Liver (tissue), 10 donors: Measurements from ENCODE around the gene KIAA0753. TPM values are rescaled to one million over a fixed set of nuclear protein-coding genes. Genes with fewer than 3 reads are reported as not detected.

Experiments
- DNase-seq: peaks from one replicate; pipeline ENCODE4 v3.0.0-alpha.2; 2017; ENCODE audit warnings: low spot score
- H3K27ac ChIP-seq, 2 donors: one replicate each; pipeline ENCODE4 v1.7.0; 2013; ENCODE audit warnings: inconsistent platforms in 2 of 2, low read length in 2 of 2, control low read depth in 1 of 2, low read depth in 1 of 2, mild to moderate bottlenecking in 1 of 2
- H3K27me3 ChIP-seq, 4 donors: one replicate each; pipeline versions ENCODE4 v1.6.1 to v1.7.0; 2013; ENCODE audit warnings: low read length in 3 of 4, inconsistent platforms in 1 of 4, mild to moderate bottlenecking in 1 of 4, moderate library complexity in 1 of 4; ENCODE audit not compliant: control insufficient read depth in 4 of 4, insufficient read depth in 4 of 4
- H3K36me3 ChIP-seq, 4 donors: one replicate each; pipeline versions ENCODE4 v1.6.1 to v1.7.0; 2013; ENCODE audit warnings: low read length in 3 of 4, mild to moderate bottlenecking in 3 of 4, low read depth in 1 of 4, moderate library complexity in 1 of 4; ENCODE audit not compliant: control insufficient read depth in 4 of 4, insufficient read depth in 3 of 4
- H3K4me1 ChIP-seq, 4 donors: one replicate each; pipeline versions ENCODE4 v1.6.1 to v1.7.0; 2013; ENCODE audit warnings: low read length in 3 of 4, mild to moderate bottlenecking in 3 of 4, moderate library complexity in 1 of 4; ENCODE audit not compliant: control insufficient read depth in 4 of 4, insufficient read depth in 4 of 4
- H3K4me3 ChIP-seq, 3 donors: one replicate each; pipeline versions ENCODE4 v1.6.1 to v1.7.0; 2013; ENCODE audit warnings: low read length in 3 of 3, control low read depth in 1 of 3, low read depth in 1 of 3, mild to moderate bottlenecking in 1 of 3
- H3K9ac ChIP-seq, 2 donors: one replicate each; pipeline ENCODE4 v1.7.0; 2013; ENCODE audit warnings: low read length in 2 of 2, mild to moderate bottlenecking in 2 of 2, moderate library complexity in 2 of 2, control low read depth in 1 of 2, low read depth in 1 of 2
- H3K9me3 ChIP-seq, 4 donors: one replicate each; pipeline versions ENCODE4 v1.6.1 to v1.7.0; 2013; ENCODE audit warnings: low read length in 3 of 4; ENCODE audit not compliant: control insufficient read depth in 4 of 4
- EGR1 ChIP-seq, 2 donors: IDR thresholded peaks; 2 replicates each; pipeline ENCODE4 v1.6.1; 2016 to 2018; ENCODE audit warnings: antibody characterized with exemption in 2 of 2, low read depth in 2 of 2
- FOXA1 ChIP-seq: IDR thresholded peaks from 2 replicates; pipeline ENCODE4 v1.6.1; 2016; ENCODE audit warnings: antibody characterized with exemption
- FOXA2 ChIP-seq: IDR thresholded peaks from 2 replicates; pipeline ENCODE4 v1.6.1; 2016; ENCODE audit warnings: antibody characterized with exemption
- GABPA ChIP-seq, 2 donors: IDR thresholded peaks in 1 of 2; conservative IDR thresholded peaks in 1 of 2; 2 replicates each; pipeline ENCODE4 v1.6.1; 2016; ENCODE audit warnings: antibody characterized with exemption in 2 of 2, mild to moderate bottlenecking in 1 of 2, moderate library complexity in 1 of 2
- HNF4G ChIP-seq: IDR thresholded peaks from 2 replicates; pipeline ENCODE4 v1.6.1; 2016; ENCODE audit warnings: antibody characterized with exemption
- NR2F2 ChIP-seq: IDR thresholded peaks from 2 replicates; pipeline ENCODE4 v1.6.1; 2016; ENCODE audit warnings: antibody characterized with exemption
- RXRA ChIP-seq, 2 donors: IDR thresholded peaks; 2 replicates each; pipeline ENCODE4 v1.6.1; 2017 to 2018; ENCODE audit warnings: antibody characterized with exemption in 2 of 2, mild to moderate bottlenecking in 1 of 2
- SP1 ChIP-seq: IDR thresholded peaks from 2 replicates; pipeline ENCODE4 v1.6.1; 2018; ENCODE audit warnings: antibody characterized with exemption, mild to moderate bottlenecking
- TAF1 ChIP-seq: conservative IDR thresholded peaks from 2 replicates; pipeline ENCODE4 v1.6.1; 2016; ENCODE audit warnings: antibody characterized with exemption, mild to moderate bottlenecking
- YY1 ChIP-seq: IDR thresholded peaks from 2 replicates; pipeline ENCODE4 v1.6.1; 2016; ENCODE audit warnings: antibody characterized with exemption, mild to moderate bottlenecking
- WGBS: extraction: QIAGEN DNeasy Blood & Tissue Kit; methylation state at CpG from one replicate; pipeline ENCODE4 v1.1.7; 2013; 5-methylcytosine and 5-hydroxymethylcytosine counted together
- polyA plus RNA-seq, 2 donors: library from polyadenylated mRNA; stranded (reverse) in 1 of 2; unstranded in 1 of 2; fragments of 200-250 nt in 1 of 2; fragments of >200 nt in 1 of 2; fragmentation: Nextera tagmentation in 1 of 2; extraction: Ambion mirVana in 1 of 2; gene quantifications; one replicate each; pipeline versions ENCODE4 v1.2.1 to v1.2.3, GENCODE V29; 2013 to 2015
- small RNA-seq: library from RNA; depleted of rRNA; stranded (forward); fragments of <200 nt; gene quantifications from one replicate; pipeline ENCODE3, GENCODE V24; 2014
- total RNA-seq, 2 donors: library from RNA; depleted of rRNA; stranded (reverse); fragments of >200 nt; gene quantifications; one replicate each; pipeline ENCODE4 v1.2.3, GENCODE V29; 2014
- TF ChIP-seq, protein P1 (sequence below): IDR thresholded peaks from 2 replicates; pipeline ENCODE4 v1.6.1; 2016; ENCODE audit warnings: antibody characterized with exemption
- TF ChIP-seq, protein P2 (sequence below): IDR thresholded peaks from 2 replicates; pipeline ENCODE4 v1.6.1; 2016; ENCODE audit warnings: antibody characterized with exemption
- TF ChIP-seq, protein P3 (sequence below): IDR thresholded peaks from 2 replicates; pipeline ENCODE4 v1.6.1; 2016; ENCODE audit warnings: antibody characterized with exemption
- TF ChIP-seq, protein P4 (sequence below): fragments of 150-350 bp; IDR thresholded peaks from 2 replicates; pipeline ENCODE4 v1.5.1; 2017; ENCODE audit warnings: improper control_type of control experiment, low read depth, low read length; ENCODE audit not compliant: missing input control
- donor health status: healthy.
- donor health status: healthy.
- donor health status: healthy.
- donor health status: healthy.
- donor health status: healthy.

Gene KIAA0753
- total and polyA plus RNA-seq, 4 donors, result 2.0 to 5.9 (median 3.0) TPM

DNA sequence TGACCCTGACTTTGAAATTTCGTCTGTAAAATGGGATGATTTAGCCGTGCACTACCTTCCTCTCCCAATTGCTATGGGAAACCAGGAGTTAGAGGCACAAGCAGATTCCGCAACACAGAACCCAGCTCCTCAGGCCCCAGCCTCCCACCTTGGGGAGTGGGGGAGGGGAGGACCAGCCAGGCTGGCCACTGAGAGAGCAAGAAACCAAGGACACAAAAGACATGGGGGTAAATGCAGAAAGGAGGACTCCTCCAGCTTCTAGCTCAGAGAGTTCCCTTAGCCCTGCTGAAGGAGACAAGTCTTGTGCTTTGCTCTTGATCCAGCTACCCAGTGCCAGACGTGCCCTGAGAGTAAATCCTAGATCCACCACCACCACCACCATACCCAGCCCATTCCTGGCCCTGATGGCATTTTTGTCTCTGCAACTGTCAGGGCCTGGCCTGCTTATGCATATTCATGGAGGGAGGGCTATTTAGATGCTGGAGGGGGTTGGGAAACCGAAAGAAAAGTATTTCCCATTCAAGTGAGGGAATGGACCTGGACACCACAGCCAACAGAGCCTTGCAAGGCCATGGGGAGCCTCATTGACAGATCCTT lies 110.1 kb downstream of the KIAA0753 start:
- Histone ChIP-seq H3K4me1 (no peaks in the 10 kb centered on the region), H3K9ac (no peak overlapping the region), H3K27me3 (no peaks in the 10 kb centered on the region), H3K36me3 (no peaks in the 10 kb centered on the region), H3K4me3 (no peak overlapping the region), H3K9me3 (no peaks in the 10 kb centered on the region), H3K27ac (no peak overlapping the region)
- no peak for DNase-seq
- TF ChIP-seq FOXA1 (no peak), RXRA (IDR thresholded peaks at IDR 0.05) (no peak), GABPA (IDR thresholded peaks at IDR 0.05 in 1 of 2, conservative IDR thresholded peaks at IDR 0.05 in 1 of 2) (no peak), NR2F2 (no peak), HNF4G (no peak), EGR1 (IDR thresholded peaks at IDR 0.05; ENCODE audit: low read depth in 2 of 2) (no peak), SP1 (no peak)
- TF ChIP-seq, protein P1, sequence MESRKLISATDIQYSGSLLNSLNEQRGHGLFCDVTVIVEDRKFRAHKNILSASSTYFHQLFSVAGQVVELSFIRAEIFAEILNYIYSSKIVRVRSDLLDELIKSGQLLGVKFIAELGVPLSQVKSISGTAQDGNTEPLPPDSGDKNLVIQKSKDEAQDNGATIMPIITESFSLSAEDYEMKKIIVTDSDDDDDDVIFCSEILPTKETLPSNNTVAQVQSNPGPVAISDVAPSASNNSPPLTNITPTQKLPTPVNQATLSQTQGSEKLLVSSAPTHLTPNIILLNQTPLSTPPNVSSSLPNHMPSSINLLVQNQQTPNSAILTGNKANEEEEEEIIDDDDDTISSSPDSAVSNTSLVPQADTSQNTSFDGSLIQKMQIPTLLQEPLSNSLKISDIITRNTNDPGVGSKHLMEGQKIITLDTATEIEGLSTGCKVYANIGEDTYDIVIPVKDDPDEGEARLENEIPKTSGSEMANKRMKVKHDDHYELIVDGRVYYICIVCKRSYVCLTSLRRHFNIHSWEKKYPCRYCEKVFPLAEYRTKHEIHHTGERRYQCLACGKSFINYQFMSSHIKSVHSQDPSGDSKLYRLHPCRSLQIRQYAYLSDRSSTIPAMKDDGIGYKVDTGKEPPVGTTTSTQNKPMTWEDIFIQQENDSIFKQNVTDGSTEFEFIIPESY, result no peak
- TF ChIP-seq, protein P2, sequence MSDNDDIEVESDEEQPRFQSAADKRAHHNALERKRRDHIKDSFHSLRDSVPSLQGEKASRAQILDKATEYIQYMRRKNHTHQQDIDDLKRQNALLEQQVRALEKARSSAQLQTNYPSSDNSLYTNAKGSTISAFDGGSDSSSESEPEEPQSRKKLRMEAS, result no peak
- TF ChIP-seq, protein P3, sequence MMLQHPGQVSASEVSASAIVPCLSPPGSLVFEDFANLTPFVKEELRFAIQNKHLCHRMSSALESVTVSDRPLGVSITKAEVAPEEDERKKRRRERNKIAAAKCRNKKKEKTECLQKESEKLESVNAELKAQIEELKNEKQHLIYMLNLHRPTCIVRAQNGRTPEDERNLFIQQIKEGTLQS, result no peak
- 88% methylated on average over 5 of the region's 5 CpGs for WGBS

DNA sequence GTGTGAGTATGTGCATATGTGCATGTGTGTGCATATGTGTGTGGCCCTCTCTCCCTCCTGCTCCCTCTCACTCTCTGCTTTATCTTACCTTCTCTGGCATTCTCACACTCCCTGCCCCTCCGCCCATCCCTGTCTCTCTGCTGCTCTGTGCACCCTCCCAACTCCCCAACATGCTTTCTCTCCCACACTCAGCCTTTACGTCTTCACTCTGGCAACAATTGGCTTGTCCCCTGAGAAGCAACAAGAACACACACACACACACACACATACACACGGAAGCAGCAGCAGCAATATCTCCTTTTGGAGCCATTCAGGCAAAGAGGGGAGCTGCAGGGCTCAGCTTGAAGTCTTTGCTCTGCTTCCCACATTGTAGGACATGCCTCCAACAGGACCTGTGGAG lies 112.0 kb downstream of the KIAA0753 start:
- WGBS, result 81% methylated on average over 3 of the region's 3 CpGs

More for the DNA sequence above, 112.0 kb downstream of the KIAA0753 start:
- no peak for TF ChIP-seq EGR1 (IDR thresholded peaks at IDR 0.05; ENCODE audit: low read depth in 2 of 2)
- TF ChIP-seq, protein P3, result no peak
- no peak for TF ChIP-seq HNF4G
- TF ChIP-seq YY1, result no peak
- no peak for TF ChIP-seq FOXA1
- TF ChIP-seq FOXA2, result no peak
- TF ChIP-seq, protein P1, result no peak
- TF ChIP-seq, protein P4, sequence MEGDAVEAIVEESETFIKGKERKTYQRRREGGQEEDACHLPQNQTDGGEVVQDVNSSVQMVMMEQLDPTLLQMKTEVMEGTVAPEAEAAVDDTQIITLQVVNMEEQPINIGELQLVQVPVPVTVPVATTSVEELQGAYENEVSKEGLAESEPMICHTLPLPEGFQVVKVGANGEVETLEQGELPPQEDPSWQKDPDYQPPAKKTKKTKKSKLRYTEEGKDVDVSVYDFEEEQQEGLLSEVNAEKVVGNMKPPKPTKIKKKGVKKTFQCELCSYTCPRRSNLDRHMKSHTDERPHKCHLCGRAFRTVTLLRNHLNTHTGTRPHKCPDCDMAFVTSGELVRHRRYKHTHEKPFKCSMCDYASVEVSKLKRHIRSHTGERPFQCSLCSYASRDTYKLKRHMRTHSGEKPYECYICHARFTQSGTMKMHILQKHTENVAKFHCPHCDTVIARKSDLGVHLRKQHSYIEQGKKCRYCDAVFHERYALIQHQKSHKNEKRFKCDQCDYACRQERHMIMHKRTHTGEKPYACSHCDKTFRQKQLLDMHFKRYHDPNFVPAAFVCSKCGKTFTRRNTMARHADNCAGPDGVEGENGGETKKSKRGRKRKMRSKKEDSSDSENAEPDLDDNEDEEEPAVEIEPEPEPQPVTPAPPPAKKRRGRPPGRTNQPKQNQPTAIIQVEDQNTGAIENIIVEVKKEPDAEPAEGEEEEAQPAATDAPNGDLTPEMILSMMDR, result no peak
- TF ChIP-seq SP1, result no peak
- no peak for TF ChIP-seq RXRA (IDR thresholded peaks at IDR 0.05)
- TF ChIP-seq TAF1, result no peak
- TF ChIP-seq GABPA (IDR thresholded peaks at IDR 0.05 in 1 of 2, conservative IDR thresholded peaks at IDR 0.05 in 1 of 2), result no peak
- Histone ChIP-seq H3K4me3 (no peak overlapping the region), H3K27ac (no peak overlapping the region), H3K9ac (no peak overlapping the region), H3K9me3 (no peaks in the 10 kb centered on the region), H3K36me3 (no peaks in the 10 kb centered on the region), H3K4me1 (no peaks in the 10 kb centered on the region), H3K27me3 (no peaks in the 10 kb centered on the region)
- no peak for DNase-seq

Small RNA genes within 50 kb of the gene (small RNA-seq; reads per million reads assigned to genes)
- gene MIR4520-1 (not detected), gene RNA5SP435 (not detected)

Other genes with a start within 250 kb of the KIAA0753 start
- gene AIPL1, start 205.6 kb downstream of the KIAA0753 start, total RNA-seq, result not detected
- not detected for gene AIPL1, start 205.6 kb downstream of the KIAA0753 start, polyA plus RNA-seq
- 1 to 10 TPM in 1 of 2 donors, not detected in 1; 5.2 TPM for gene PIMREG, start 196.3 kb downstream of the KIAA0753 start, total RNA-seq
- gene PIMREG, start 196.3 kb downstream of the KIAA0753 start, polyA plus RNA-seq, result under 1 TPM; 0.10 to 0.75 TPM
- 1 to 10 TPM; 1.9 to 5.0 TPM for gene PITPNM3, start 84.2 kb downstream of the KIAA0753 start, total RNA-seq
- gene PITPNM3, start 84.2 kb downstream of the KIAA0753 start, polyA plus RNA-seq, result 1 to 10 TPM; 1.5 to 1.8 TPM
- 10 to 100 TPM; 32.9 to 58.4 TPM for gene TXNDC17, start 349 bp upstream of the KIAA0753 start, total RNA-seq
- gene TXNDC17, start 349 bp upstream of the KIAA0753 start, polyA plus RNA-seq, result 100 to 1,000 TPM; 141 to 329 TPM
- gene MED31, start 10.9 kb upstream of the KIAA0753 start, total RNA-seq, result 10 to 100 TPM in 1 of 2 donors, 1 to 10 TPM in 1; 6.9 to 10.4 TPM
- gene MED31, start 10.9 kb upstream of the KIAA0753 start, polyA plus RNA-seq, result 10 to 100 TPM in 1 of 2 donors, 1 to 10 TPM in 1; 7.0 to 29.8 TPM
- 1 to 10 TPM in 1 of 2 donors, under 1 TPM in 1; 0.56 to 2.2 TPM for gene C17orf100, start 11.1 kb upstream of the KIAA0753 start, total RNA-seq
- 10 to 100 TPM in 1 of 2 donors, 1 to 10 TPM in 1; 3.3 to 33.2 TPM for gene C17orf100, start 11.1 kb upstream of the KIAA0753 start, polyA plus RNA-seq
- 100 to 1,000 TPM in 1 of 2 donors, 10 to 100 TPM in 1; 88.4 to 399 TPM for gene SLC13A5, start 72.7 kb upstream of the KIAA0753 start, total RNA-seq
- 100 to 1,000 TPM; 159 to 329 TPM for gene SLC13A5, start 72.7 kb upstream of the KIAA0753 start, polyA plus RNA-seq
- gene XAF1, start 115.3 kb upstream of the KIAA0753 start, total RNA-seq, result 10 to 100 TPM in 1 of 2 donors, 1 to 10 TPM in 1; 6.7 to 33.9 TPM
- gene XAF1, start 115.3 kb upstream of the KIAA0753 start, polyA plus RNA-seq, result 10 to 100 TPM; 18.3 to 20.2 TPM
- gene FBXO39, start 135.5 kb upstream of the KIAA0753 start, total RNA-seq, result under 1 TPM; 0.05 to 0.67 TPM
- gene FBXO39, start 135.5 kb upstream of the KIAA0753 start, polyA plus RNA-seq, result under 1 TPM; 0.12 to 0.28 TPM
- gene TEKT1, start 191.0 kb upstream of the KIAA0753 start, total RNA-seq, result not detected
- under 1 TPM in 1 of 2 donors, not detected in 1; 0.15 TPM for gene TEKT1, start 191.0 kb upstream of the KIAA0753 start, polyA plus RNA-seq